ENCODE measurements around the gene CKAP2L. TPM values are rescaled to one million over a fixed set of nuclear protein-coding genes. Genes with fewer than 3 reads are reported as not detected.

CKAP2L gene
- total RNA-seq, 1 experiment from 2014 or later = 23.3 TPM

DNA sequence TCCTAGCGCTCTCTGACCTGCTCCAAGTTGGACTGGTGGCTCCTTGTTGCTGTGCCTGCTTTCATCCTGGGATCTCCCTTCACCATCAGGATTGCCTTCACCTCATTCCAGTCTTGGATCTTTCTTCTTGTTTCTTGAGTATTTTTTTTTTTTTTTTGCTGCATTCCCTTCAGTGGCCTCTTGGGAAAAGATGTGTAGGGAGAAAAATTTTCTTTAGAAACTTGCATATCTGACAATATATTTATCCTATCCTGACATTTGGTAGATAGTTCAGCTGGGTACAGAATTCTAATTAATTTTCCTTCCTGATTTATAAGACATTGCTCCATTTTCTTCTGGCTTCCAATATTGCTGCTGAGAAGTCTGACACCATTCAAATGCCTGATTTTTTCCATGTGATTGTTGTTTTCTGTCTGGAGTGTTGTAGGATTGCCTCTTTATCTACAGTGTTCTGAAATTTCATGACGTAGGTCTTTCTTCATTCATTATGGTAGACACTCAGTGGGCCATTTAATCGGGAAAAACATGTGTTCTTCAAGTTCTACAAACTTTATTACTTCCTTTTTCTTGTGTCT lies 42.9 kb upstream of the CKAP2L start:
- no peaks in the 10 kb centered on the region for H3K27me3 Mint-ChIP-seq (ENCODE audit: low read depth)
- Histone ChIP-seq H3K56ac (ENCODE audit: insufficient read length, low read depth, low read length) (no peak overlapping the region), H4K91ac (ENCODE audit: insufficient read length, low read depth, low read length) (no peak overlapping the region), H3K9ac (ENCODE audit: extremely low read depth, insufficient read length, low read length) (no peak overlapping the region), H2BK12ac (ENCODE audit: insufficient read length, low read depth, low read length) (no peak overlapping the region), H3T11ph (ENCODE audit: low read length) (no peak overlapping the region), H3K14ac (ENCODE audit: insufficient read depth, low read length) (no peak overlapping the region), H3K23me2 (ENCODE audit: insufficient read length, low read depth, low read length, poor library complexity, severe bottlenecking) (no peaks in the 10 kb centered on the region), H2BK120ac (ENCODE audit: low read depth, low read length, poor library complexity, severe bottlenecking) (no peak overlapping the region), H4K20me1 (ENCODE audit: control insufficient read depth, insufficient read depth, insufficient read length) (no peaks in the 10 kb centered on the region), H3K23ac (ENCODE audit: insufficient read length, low read depth, low read length) (no peak overlapping the region), H4K8ac (replicated peaks; ENCODE audit: insufficient read length, low read depth, low read length) (no peak overlapping the region), H3K79me2 (ENCODE audit: insufficient read depth, low read length) (no peaks in the 10 kb centered on the region), H3K27ac (ENCODE audit: insufficient read length, low read depth, low read length) (no peak overlapping the region), H4K5ac (ENCODE audit: insufficient read length, low read depth, low read length) (no peak overlapping the region), H2AK5ac (ENCODE audit: insufficient read length, low read length) (no peak overlapping the region), H3K4me2 (ENCODE audit: insufficient read depth, insufficient read length, low read length) (no peak overlapping the region), H3K27me3 (ENCODE audit: insufficient read depth, low read length) (no peaks in the 10 kb centered on the region), H3K18ac (ENCODE audit: insufficient read length, low read depth, low read length) (no peak overlapping the region), H2BK5ac (ENCODE audit: insufficient read length, low read length) (no peak overlapping the region), H2AFZ (ENCODE audit: low read length) (no peak overlapping the region), H2BK20ac (ENCODE audit: low read depth, low read length, poor library complexity, severe bottlenecking) (no peak overlapping the region), H3K4me1 (ENCODE audit: insufficient read depth, low read length) (peaks cover 1% of the 10 kb centered on the region; the same call in 1 of the 2 replicates), H3K79me1 (ENCODE audit: insufficient read depth, low read depth, low read length, poor library complexity, severe bottlenecking) (no peaks in the 10 kb centered on the region), H3K9me3 (ENCODE audit: control insufficient read depth, low read depth, low read length) (no peaks in the 10 kb centered on the region), H2BK15ac (ENCODE audit: low read depth, low read length) (no peak overlapping the region), H3K4ac (ENCODE audit: low read depth, low read length) (no peak overlapping the region)
- no peak; the same call in 2 of the 3 replicates for TF ChIP-seq CTCF (conservative IDR thresholded peaks at IDR 0.05)
- no peak overlapping the region for H3K27ac Mint-ChIP-seq
- H3K4me1 Mint-ChIP-seq = peaks cover 18 to 21% of the 10 kb centered on the region in 2 experiments
- DNase-seq = no peak
- H3K36me3 Mint-ChIP-seq (ENCODE audit: insufficient read depth in 1 of 3, low read depth in 3 of 3) = peaks cover 0 to 8% (median 0%) of the 10 kb centered on the region in 3 experiments; a peak in 4 of 7 replicates
- peaks cover 0 to 3% of the 10 kb centered on the region in 2 experiments; a peak in 1 of 5 replicates for H3K9me3 Mint-ChIP-seq
- H3K4me3 Mint-ChIP-seq = no peak overlapping the region
- no CpG with 5 or more reads among the region's 3 CpGs for WGBS (ENCODE audit: extremely low coverage, insufficient read length, low lambda C conversion rate)
